HTERT RPE-1 (cell line): ENCODE measurements around the gene CIT.
"Not testable (repeated sequence)": the region's sequence is repeated elsewhere in the genome, so short reads cannot be mapped to it uniquely, and the experiment has no call there.

ENCODE experiments used
- in situ Hi-C: fragments of 300-500 bp; cut with MboI; formaldehyde crosslinking; loops from 4 replicates; pipeline ENCODE4 v1.14.3; 2020; ENCODE audit warnings: low sequenced_read_pairs

The CIT gene

GRCh38 chr12:119876761-119877638 is at the start of gene CIT:
TSS of gene CIT (minus strand) at chr12:119877320. CDS start at chr12:119876168, 1,152 bp downstream.
- in situ Hi-C loops, result no loop called here

- in situ Hi-C loops, result no loop called here
These were observed 48.1 kb upstream of the CIT start for GRCh38 chr12:119925269-119925668.

GRCh38 chr12:119920064-119920463 is 42.9 kb upstream of the CIT start:
- in situ Hi-C loops, result no loop called here

- in situ Hi-C loops, result no loop called here
These were observed 38.9 kb upstream of the CIT start for GRCh38 chr12:119915894-119916510.

- in situ Hi-C loops, result no loop called here
These were observed 37.5 kb upstream of the CIT start for GRCh38 chr12:119914666-119915065.

- in situ Hi-C loops, result no loop called here
These were observed 36.6 kb upstream of the CIT start for GRCh38 chr12:119913536-119914330.

GRCh38 chr12:119911182-119911581 is 34.1 kb upstream of the CIT start:
- in situ Hi-C loops, result no loop called here

- in situ Hi-C loops, result no loop called here
These were observed 33.5 kb upstream of the CIT start for GRCh38 chr12:119910586-119910985.

GRCh38 chr12:119902084-119902509 is 25.0 kb upstream of the CIT start:
- in situ Hi-C loops, result no loop called here

GRCh38 chr12:119901670-119902069 is 24.6 kb upstream of the CIT start:
- in situ Hi-C loops, result no loop called here

- in situ Hi-C loops, result no loop called here
These were observed 17.8 kb upstream of the CIT start for GRCh38 chr12:119894916-119895315.

GRCh38 chr12:119892611-119893010 is 15.5 kb upstream of the CIT start:
- in situ Hi-C loops, result not testable (repeated sequence)

- in situ Hi-C loops, result no loop called here
These were observed 8.4 kb upstream of the CIT start for GRCh38 chr12:119885549-119885948.

GRCh38 chr12:119883791-119884190 is 6.7 kb upstream of the CIT start:
- in situ Hi-C loops, result not testable (repeated sequence)

GRCh38 chr12:119883237-119883636 is 6.1 kb upstream of the CIT start:
- in situ Hi-C loops, result no loop called here

- in situ Hi-C loops, result no loop called here
These were observed 474 bp upstream of the CIT start for GRCh38 chr12:119877639-119877948.

GRCh38 chr12:119870457-119870856 is 6.7 kb downstream of the CIT start:
- in situ Hi-C loops, result no loop called here

- in situ Hi-C loops, result no loop called here
These were observed 7.4 kb downstream of the CIT start for GRCh38 chr12:119869720-119870119.

- in situ Hi-C loops, result no loop called here
These were observed 8.1 kb downstream of the CIT start for GRCh38 chr12:119868992-119869391.

- in situ Hi-C loops, result no loop called here
These were observed 12.5 kb downstream of the CIT start for GRCh38 chr12:119864591-119864990.

- in situ Hi-C loops, result no loop called here
These were observed 17.9 kb downstream of the CIT start for GRCh38 chr12:119859241-119859640.
